Measurements from ENCODE around the gene HIGD1A.
"Not testable (repeated sequence)": the region's sequence is repeated elsewhere in the genome, so short reads cannot be mapped to it uniquely, and the experiment has no call there.

HIGD1A gene

DNA sequence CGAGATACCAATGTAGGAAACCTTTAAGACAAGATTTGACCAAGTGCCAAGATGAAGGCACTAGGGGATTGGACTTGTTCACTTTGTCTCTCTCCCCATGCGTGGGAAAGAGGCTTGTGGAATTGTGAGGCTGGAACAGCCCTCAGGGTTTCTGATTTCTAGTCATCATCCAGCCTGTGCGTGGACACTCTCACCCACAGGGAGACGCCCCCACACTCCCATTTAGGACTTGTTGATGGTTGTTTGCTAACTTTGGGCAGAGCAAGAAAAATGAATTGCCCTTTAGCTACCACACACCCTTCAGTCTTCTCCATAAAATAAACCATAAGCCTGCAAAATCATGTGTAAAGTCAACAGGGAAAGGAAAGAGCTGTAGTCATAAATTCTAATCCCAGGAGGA, 23.4 kb upstream of the HIGD1A start:
- DNase-seq, result no peak

DNA sequence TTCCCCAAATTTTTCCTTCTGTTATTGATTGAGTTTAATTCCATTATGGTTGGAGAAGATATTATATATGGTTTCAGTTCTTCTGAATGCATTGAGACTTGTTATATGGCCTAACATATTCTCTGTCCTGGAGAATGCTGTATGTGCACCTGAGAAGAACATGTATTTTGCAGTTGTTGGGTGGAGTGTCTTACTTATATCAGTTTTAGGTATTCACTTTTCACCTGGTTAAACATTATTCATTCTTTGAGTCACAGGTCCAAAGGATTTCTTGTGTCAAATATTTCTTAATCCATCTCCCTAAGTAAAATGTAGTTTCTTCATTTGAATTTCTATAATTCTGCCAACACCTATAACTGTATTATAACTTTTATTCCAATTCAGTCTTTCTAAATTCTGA, 22.7 kb upstream of the HIGD1A start:
- no peak for DNase-seq

DNA sequence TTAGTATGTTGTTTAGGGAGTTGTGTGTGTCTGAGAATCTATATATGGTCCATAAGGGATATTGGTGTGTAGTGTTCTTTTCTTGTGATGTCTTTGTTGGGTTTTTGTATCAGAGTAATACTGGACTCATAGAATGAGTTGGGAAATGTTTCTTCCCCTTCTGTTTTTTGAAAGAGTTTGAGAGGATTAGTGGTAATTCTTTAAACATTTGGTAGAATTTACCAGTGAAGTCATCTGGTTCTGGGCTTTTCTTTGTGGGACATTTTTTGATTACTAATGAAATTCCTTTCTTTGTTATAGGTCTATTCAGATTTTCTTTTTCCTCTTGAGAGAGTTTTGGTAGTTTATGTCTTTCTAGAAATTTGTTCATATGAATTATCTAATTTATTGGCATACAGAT, 21.9 kb upstream of the HIGD1A start:
- no peak for DNase-seq

DNA sequence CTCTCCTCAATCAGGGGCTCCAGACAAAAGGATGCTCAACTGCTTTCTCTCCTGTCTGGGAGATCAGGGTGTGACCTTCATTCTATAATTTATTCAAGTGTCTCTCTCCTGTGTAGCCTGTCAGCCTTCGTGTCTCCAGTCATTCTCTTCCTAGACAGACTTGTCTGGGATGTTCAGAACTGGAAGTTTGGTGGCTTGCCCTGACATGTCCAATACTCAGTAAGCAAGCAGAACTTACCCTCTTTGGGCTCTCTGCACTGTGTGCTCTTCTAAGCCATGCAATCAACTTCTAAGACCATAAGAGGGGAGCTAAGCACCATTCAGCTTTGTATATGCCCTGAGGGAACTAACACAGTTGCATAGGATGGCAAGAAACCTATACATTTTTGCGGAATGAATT, 19.1 kb upstream of the HIGD1A start:
- DNase-seq, result peak; percentile 31

- no peak for DNase-seq
Measured at GRCh38 chr3:42822828-42823227, 18.5 kb upstream of the HIGD1A start.

DNA sequence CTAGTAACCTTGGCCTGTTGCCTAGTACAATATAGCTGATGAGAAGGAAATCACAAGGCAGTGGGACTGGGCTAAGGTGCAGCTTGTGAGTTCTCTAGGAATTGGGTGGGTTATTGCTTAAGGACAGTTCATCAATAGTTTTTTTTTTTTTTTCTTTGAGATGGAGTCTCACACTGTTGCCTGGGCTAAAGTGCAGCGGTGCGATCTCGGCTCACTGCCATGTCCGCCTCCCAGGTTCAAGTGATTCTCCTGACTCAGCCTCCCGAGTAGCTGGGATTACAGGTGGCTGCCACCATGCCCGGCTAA, 16.4 kb upstream of the HIGD1A start:
- DNase-seq, result no peak

DNA sequence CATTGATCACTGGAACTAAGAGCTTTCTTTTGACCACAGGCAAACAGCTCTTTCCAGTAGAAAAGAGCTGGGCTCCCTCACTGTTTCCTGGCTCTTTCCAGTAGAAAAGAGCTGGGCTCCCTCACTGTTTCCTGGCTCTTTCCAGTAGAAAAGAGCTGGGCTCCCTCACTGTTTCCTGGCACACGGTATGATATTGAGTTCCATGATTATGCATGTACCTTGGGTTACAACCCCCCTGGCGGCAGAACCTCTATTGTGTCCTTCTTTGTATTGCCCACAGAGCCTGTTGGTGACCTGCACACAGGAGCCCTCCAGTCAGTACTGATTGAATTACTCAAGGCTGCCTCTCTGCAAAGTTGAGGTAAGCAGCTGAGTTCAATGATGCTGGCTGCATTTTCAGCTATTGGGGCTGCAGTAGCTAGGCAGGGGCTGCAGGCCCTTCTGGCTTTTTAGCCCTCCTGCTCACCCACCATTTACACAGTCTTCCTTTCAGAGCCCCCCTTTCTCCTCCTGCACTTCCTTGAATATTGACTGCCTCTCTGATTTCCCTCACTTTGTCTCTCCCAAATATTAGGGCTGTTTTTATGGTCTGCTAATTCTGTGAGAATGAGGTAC, 15.2 kb upstream of the HIGD1A start:
- DNase-seq, result peak; percentile 28

DNA sequence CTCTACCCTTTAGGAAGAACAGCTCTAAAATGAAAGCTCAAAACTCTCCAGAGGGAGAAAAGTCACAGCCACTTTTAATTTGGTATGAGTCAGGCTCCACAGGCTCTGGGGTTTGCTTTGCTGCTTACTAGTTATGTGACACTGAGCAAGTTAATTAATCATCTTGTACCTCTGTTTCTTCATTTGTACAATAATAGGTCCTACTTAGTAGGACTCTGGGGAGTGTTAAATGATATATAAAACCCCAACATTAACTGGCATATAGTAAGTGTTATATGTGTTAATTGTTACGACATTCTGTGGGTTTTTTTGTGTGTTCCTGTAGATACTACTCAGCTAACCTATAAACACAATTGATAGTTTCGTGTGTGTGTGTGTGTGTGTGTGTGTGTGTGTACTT, 11.5 kb upstream of the HIGD1A start:
- no peak for DNase-seq

- DNase-seq, result peak; percentile 41
Measured at GRCh38 chr3:42814914-42815507, 10.7 kb upstream of the HIGD1A start.

GRCh38 chr3:42814246-42814645, 10.0 kb upstream of the HIGD1A start:
- no peak for DNase-seq

- DNase-seq, result not testable (repeated sequence)
Measured at GRCh38 chr3:42811118-42811883, 7.0 kb upstream of the HIGD1A start.

GRCh38 chr3:42810706-42811105, 6.4 kb upstream of the HIGD1A start:
- not testable (repeated sequence) for DNase-seq

- DNase-seq, result no peak
Measured at GRCh38 chr3:42809202-42809601, 4.9 kb upstream of the HIGD1A start, which contains the start of gene ACKR2. TSS of gene ACKR2 (plus strand) at chr3:42809445. CDS start at chr3:42864503, 55,058 bp downstream.

- no peak for DNase-seq
Measured at GRCh38 chr3:42807929-42808328, 3.6 kb upstream of the HIGD1A start.

DNA sequence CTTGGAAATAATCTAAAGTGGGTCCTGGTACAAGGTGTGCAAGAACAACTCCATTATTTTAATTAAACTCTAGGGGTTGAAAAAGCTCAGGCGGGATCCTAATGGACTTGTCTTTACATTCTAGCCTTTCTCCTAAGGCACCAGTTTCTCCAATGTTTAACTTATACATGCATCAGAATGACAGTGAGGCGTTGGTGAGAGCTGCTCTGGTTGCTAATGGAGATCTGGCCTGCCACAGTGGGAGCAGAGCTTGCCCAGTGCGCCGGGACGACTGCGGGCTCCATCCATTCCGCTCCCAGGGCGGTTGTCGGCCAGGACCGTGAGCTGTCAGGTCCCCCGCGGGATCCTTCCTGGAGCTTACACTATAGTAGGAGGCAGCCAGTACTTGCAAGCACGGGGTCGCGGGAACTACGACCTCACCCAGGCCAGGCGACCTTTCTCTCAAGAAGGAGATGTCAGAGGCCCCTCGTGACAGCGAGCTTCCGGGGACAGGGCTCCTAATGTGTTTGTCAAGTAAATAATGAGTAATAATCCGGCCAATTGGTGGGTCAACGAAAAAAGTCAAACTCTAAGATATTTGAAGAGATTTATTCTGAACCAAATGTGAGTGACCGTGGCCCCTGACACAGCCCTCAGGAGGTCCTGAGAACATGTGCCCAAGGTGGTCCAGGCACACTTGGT, 991 bp upstream of the HIGD1A start:
- DNase-seq, result no peak

GRCh38 chr3:42804831-42805132, 492 bp upstream of the HIGD1A start:
- DNase-seq, result no peak

DNA sequence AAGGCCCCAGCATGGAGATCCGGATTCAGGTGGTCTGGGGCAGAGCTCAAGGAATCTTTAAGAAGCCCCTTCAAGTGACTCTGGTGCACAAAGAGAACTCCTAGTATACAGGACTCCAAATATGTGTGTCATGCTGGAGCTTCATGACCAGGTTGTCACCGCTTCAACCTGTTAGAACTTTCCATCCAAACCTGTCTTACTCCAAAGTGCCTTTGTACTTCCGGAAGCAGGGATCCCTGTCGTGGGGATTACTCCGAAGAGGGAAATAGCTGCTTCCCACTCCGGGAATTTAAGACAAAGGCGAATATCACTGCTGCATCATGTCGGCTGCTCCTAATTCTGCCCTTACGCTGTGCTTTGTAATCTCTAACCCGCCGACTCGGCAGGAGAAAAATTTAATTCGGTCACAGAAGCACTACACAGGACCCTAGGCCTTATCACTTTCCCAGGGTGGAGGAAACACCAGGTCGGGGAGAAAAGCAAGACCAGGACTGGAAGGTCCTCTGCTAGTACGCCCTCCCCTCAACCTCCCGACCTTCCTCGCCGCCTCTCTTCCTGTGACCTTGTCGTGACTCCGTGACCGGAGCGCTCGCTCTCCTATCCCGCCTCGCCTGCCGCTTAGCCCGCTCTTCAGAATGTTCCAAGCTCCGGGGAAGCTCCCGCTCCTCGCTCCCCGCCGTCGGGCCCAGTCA, 730 bp downstream of the HIGD1A start:
- DNase-seq, result no peak

DNA sequence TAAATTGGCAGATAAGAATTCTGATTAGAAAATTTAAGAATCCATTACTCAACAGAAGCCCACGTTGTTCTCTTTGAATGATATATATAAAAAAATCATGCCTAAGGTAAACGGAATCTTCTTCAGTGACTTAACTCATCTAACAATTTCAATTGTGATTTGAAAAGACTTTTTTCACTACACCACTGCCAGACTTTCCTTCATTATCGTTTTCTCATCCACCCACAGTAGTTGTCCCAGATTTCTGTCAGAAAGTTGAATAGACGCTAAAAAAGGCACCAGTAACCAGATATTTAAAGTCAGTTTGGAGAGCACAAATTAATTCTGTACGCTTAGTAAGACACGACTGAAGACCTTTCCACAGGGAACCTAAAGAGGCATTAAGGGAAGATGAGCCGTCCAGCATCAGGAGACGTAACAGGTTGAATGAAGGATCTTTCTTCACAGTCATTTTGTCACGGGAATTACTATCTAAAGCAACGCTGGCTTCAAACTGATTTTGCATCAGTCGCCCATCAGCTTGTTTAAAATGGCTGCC, 1.3 kb downstream of the HIGD1A start:
- DNase-seq, result no peak

GRCh38 chr3:42801784-42802183, 2.5 kb downstream of the HIGD1A start:
- DNase-seq, result no peak

DNA sequence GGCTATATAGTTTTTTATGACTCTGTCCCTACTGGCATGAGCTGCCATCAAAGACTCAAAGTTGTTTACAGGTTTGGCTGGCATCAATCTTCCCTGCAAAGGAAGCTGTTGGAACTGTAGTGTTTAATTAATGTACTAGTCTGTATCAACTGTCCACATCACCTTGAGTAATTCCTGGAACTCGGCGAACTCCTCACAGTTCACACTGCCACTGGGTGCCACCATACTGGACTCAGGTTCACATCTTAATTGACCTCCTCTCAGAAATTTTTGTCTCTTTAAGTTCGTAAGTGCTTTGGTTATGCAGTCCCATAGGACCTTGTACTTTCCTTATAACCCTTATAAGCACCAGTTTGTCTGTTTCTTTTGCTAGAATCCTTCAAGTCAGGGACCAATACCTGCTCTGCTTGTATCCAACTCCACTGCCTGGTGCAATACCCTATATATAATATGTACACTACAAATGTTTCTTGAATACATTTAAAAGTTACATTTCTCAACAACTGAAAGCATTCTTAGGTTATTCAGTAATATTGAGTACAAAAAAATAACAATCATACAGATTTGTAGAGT, 3.2 kb downstream of the HIGD1A start:
- DNase-seq, result no peak

GRCh38 chr3:42800251-42800650, 4.0 kb downstream of the HIGD1A start:
- DNase-seq, result no peak

DNA sequence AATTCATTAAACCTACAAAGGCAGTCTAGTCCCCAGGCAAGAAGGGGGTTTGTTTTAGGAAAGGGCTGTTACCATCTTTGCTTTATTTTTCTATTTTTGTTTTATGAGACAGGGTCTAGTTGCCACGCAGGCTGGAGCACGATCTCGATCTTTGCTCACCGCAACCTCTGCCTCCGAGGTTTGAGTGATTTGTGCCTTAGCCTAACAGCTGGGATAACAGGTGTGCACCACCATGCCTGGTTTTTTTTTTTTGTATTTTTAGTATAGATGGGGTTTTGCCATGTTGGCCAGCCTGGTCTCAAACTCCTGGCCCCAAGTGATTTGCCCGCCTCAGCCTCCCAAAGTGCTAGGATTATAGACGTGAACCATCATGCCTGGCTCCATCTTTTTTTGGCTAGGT, 4.9 kb downstream of the HIGD1A start:
- DNase-seq, result no peak

DNA sequence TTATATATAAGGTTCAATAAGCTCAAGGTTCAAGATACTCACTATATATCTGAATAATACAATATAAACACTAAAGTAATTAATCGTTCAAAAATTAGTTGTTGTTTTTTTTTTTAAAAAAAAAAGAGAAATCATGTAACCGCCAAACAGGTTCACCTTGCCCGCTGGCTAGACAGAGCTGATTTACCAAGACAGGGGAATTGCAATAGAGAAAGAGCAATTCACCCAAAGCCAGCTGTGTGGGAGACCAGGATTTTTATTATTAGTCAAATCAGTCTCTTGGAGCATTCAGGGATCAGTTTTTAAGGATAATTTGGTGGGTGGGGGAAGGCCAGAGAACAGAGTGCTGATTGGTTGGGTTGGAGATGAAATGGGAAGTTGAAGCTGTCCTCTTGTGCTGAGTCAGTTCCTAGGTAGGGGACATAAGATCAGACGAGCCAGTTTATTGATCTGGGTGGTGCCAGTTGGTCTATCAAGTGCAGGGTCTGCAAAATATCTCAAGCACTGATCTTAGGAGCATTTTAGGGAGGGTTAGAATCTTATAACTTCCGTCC, 7.9 kb downstream of the HIGD1A start:
- no peak for DNase-seq

Data from DMS153 (cell line).